ENCODE data around the gene CC2D1A. TPM values are rescaled to one million over a fixed set of nuclear protein-coding genes. Genes with fewer than 3 reads are reported as not detected.
A peak's percentile ranks its signal among the peaks of the same experiment; 100 is the strongest.
"Not testable (repeated sequence)": the region's sequence is repeated elsewhere in the genome, so short reads cannot be mapped to it uniquely, and the experiment has no call there.

The CC2D1A gene
- total and polyA plus RNA-seq, 10 donors: 13.0 to 40.1 (median 27.5) TPM

GRCh38 chr19:13968999-13969398, 63.0 kb downstream of the CC2D1A start:
- H3K9me3 ChIP-seq: no peaks in the 10 kb centered on the region
- 93 to 95% (median 94%) methylated on average over 18 of the region's 18 CpGs for whole genome bisulfite sequencing, 5 donors
- no peak overlapping the region for H3K4me3 ChIP-seq
- no peak overlapping the region for H3K27ac ChIP-seq
- DNase-seq: no peak
- no peak for TF ChIP-seq POLR2AphosphoS5 (IDR thresholded peaks at IDR 0.05)
- TF ChIP-seq, protein P1, sequence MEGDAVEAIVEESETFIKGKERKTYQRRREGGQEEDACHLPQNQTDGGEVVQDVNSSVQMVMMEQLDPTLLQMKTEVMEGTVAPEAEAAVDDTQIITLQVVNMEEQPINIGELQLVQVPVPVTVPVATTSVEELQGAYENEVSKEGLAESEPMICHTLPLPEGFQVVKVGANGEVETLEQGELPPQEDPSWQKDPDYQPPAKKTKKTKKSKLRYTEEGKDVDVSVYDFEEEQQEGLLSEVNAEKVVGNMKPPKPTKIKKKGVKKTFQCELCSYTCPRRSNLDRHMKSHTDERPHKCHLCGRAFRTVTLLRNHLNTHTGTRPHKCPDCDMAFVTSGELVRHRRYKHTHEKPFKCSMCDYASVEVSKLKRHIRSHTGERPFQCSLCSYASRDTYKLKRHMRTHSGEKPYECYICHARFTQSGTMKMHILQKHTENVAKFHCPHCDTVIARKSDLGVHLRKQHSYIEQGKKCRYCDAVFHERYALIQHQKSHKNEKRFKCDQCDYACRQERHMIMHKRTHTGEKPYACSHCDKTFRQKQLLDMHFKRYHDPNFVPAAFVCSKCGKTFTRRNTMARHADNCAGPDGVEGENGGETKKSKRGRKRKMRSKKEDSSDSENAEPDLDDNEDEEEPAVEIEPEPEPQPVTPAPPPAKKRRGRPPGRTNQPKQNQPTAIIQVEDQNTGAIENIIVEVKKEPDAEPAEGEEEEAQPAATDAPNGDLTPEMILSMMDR (IDR thresholded peaks at IDR 0.05 in 8 of 11, conservative IDR thresholded peaks at IDR 0.05 in 3 of 11): no peak
- no peak for TF ChIP-seq POLR2A (IDR thresholded peaks at IDR 0.05)
- intact Hi-C loops (cut with DNase I; ENCODE audit: low total_unique reads): no loop called here
- no peaks in the 10 kb centered on the region for H3K4me1 ChIP-seq
- peaks cover 0 to 100% (median 74%) of the 10 kb centered on the region in 6 donors for H3K36me3 ChIP-seq
- no peaks in the 10 kb centered on the region for H3K27me3 ChIP-seq (replicated peaks in 1 of 7)

DNA sequence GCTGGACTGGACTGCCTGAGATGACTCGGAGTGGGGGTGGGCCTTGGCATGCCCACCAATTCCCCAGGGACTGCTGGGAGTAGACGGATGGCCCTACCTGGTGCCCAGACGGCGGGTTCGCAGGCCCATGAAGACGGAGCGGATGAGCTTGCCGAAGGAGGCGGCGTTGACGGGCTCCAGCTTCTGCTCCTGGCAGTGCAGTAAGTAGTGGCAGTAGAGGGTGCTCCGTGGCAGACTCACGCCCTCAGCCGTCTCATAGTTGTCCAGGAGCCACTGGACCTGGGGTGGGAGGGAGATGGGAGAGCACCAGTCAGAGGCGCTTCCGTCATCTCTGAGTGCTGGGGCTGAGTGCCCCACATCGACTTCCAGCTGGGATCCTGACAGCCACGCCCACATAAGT, 63.9 kb downstream of the CC2D1A start:
- no peak for DNase-seq
- H3K9me3 ChIP-seq: no peaks in the 10 kb centered on the region
- no peaks in the 10 kb centered on the region for H3K27me3 ChIP-seq (replicated peaks in 1 of 7)
- WGBS, 5 donors: 93 to 97% (median 93%) methylated on average over 14 to 18 of the region's 18 CpGs
- H3K27ac ChIP-seq: no peak overlapping the region
- intact Hi-C loops (cut with DNase I; ENCODE audit: low total_unique reads): no loop called here
- H3K4me3 ChIP-seq: no peak overlapping the region
- TF ChIP-seq POLR2A (IDR thresholded peaks at IDR 0.05) (no peak), POLR2AphosphoS5 (IDR thresholded peaks at IDR 0.05) (no peak)
- TF ChIP-seq, protein P1 (IDR thresholded peaks at IDR 0.05 in 8 of 11, conservative IDR thresholded peaks at IDR 0.05 in 3 of 11): no peak
- peaks cover 0 to 99% (median 67%) of the 10 kb centered on the region in 6 donors for H3K36me3 ChIP-seq
- no peaks in the 10 kb centered on the region for H3K4me1 ChIP-seq

- H3K27ac ChIP-seq; H3K4me1 ChIP-seq; DNase-seq; H3K27me3 ChIP-seq (replicated peaks in 1 of 7); H3K4me3 ChIP-seq; H3K9me3 ChIP-seq; intact Hi-C loops (cut with DNase I; ENCODE audit: low total_unique reads): not testable (repeated sequence)
- H3K36me3 ChIP-seq: peaks cover 0 to 99% (median 52%) of the 10 kb centered on the region in 6 donors
- WGBS, 5 donors: 92 to 94% (median 93%) methylated on average over 15 of the region's 15 CpGs
Measured at GRCh38 chr19:13971868-13972267, 65.9 kb downstream of the CC2D1A start.

GRCh38 chr19:13972368-13973155, 66.6 kb downstream of the CC2D1A start:
- Histone ChIP-seq H3K4me3 (no peak overlapping the region), H3K27ac (no peak overlapping the region), H3K36me3 (peaks cover 0 to 99% (median 45%) of the 10 kb centered on the region in 6 donors), H3K9me3 (no peaks in the 10 kb centered on the region), H3K4me1 (peaks cover 0 to under 1% (median 0%) of the 10 kb centered on the region in 6 donors), H3K27me3 (replicated peaks in 1 of 7) (no peaks in the 10 kb centered on the region)
- WGBS, 5 donors: 93 to 98% (median 96%) methylated on average over 31 to 37 of the region's 37 CpGs
- TF ChIP-seq POLR2A (IDR thresholded peaks at IDR 0.05) (no peak), POLR2AphosphoS5 (IDR thresholded peaks at IDR 0.05) (peak in 1 of 3 donors; percentile 44)
- TF ChIP-seq, protein P1 (IDR thresholded peaks at IDR 0.05 in 8 of 11, conservative IDR thresholded peaks at IDR 0.05 in 3 of 11): no peak
- intact Hi-C loops (cut with DNase I; ENCODE audit: low total_unique reads): no loop called here
- DNase-seq: no peak

DNA sequence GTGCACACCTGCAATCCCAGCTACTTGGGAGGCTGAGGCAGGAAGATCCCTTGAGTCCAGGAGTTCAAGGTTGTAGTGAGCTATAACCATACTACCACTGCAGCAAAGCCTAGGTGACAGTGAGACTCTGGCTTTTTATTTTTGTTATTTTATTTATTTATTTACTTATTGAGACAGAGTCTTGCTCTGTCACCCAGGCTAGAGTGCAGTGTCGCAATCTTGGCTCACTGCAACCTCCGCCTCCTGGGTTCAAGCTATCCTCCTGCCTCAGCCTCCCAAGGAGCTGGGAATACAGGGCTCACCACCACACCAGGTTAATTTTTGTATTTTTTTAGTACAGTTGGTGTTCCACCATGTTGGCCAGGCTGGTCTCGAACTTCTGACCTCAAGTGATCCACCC, 67.5 kb downstream of the CC2D1A start:
- H3K4me3 ChIP-seq; H3K27me3 ChIP-seq (replicated peaks in 1 of 7); H3K27ac ChIP-seq; H3K4me1 ChIP-seq; DNase-seq; H3K9me3 ChIP-seq; intact Hi-C loops (cut with DNase I; ENCODE audit: low total_unique reads): not testable (repeated sequence)
- WGBS, 5 donors: 91 to 99% (median 96%) methylated on average over 3 of the region's 3 CpGs
- H3K36me3 ChIP-seq: peaks cover 0 to 94% (median 36%) of the 10 kb centered on the region in 6 donors

All from spleen (tissue), 11 donors.